AG04449 (cell line): Measurements from ENCODE around the gene AAK1.

ENCODE experiments used
- CTCF ChIA-PET: fragments of 350-600 bp; formaldehyde crosslinking; extraction: SDS; loops from one replicate; lab custom pipeline; 2021; ENCODE audit warnings: antibody characterized with exemption; lab: Yijun Ruan, JAX
- POLR2A ChIA-PET: fragments of 400-600, 350-600 bp; formaldehyde crosslinking; extraction: SDS; loops from one replicate; lab custom pipeline; 2020; ENCODE audit warnings: antibody characterized with exemption, inconsistent platforms; lab: Yijun Ruan, JAX
- DNase-seq: peaks from one replicate; pipeline ENCODE4 v3.0.0-alpha.2; 2010; ENCODE audit warnings: low read depth, low spot score
- H3K4me3 ChIP-seq: 2 replicates; pipeline ENCODE4 v1.5.1; 2011; ENCODE audit warnings: low read depth, mild to moderate bottlenecking, control low read depth, low read length
- TF ChIP-seq, protein P1 (sequence below): IDR thresholded peaks from one replicate; pipeline ENCODE4 v1.5.1; 2011; ENCODE audit warnings: mild to moderate bottlenecking, moderate library complexity, low read length, control low read depth, inconsistent platforms; ENCODE audit not compliant: insufficient read depth; ENCODE audit errors: missing control alignments

The AAK1 gene

DNA sequence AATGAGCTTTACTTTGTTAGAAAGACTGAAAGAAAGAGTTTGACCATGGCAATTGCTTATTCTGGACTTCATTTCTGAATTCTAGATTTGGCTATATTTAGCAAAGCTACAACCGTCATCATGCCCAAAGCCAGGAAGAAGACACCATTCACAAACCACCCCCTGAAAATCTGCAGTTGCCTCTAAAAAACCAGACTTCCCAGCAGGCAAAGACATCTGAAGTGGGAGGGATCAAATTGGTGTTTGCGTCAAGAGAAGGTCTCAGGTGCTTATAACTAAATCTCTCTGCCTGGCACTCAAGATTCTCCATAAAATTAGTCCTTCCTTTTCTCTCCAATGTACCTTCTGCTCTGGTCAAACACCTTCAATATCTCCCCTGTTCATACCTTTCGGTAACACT lies 5.6 kb downstream of the AAK1 start:
- CTCF ChIA-PET, result interaction anchor here (1.6 kb wide), 1 partner anchor 11 kb away, joined by 4 read pairs; no protein-coding TSS in a partner anchor
- H3K4me3 ChIP-seq, result no peak overlapping the region
- TF ChIP-seq, protein P1, sequence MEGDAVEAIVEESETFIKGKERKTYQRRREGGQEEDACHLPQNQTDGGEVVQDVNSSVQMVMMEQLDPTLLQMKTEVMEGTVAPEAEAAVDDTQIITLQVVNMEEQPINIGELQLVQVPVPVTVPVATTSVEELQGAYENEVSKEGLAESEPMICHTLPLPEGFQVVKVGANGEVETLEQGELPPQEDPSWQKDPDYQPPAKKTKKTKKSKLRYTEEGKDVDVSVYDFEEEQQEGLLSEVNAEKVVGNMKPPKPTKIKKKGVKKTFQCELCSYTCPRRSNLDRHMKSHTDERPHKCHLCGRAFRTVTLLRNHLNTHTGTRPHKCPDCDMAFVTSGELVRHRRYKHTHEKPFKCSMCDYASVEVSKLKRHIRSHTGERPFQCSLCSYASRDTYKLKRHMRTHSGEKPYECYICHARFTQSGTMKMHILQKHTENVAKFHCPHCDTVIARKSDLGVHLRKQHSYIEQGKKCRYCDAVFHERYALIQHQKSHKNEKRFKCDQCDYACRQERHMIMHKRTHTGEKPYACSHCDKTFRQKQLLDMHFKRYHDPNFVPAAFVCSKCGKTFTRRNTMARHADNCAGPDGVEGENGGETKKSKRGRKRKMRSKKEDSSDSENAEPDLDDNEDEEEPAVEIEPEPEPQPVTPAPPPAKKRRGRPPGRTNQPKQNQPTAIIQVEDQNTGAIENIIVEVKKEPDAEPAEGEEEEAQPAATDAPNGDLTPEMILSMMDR, result no peak
- DNase-seq, result no peak
- POLR2A ChIA-PET, result no interaction called here

DNA sequence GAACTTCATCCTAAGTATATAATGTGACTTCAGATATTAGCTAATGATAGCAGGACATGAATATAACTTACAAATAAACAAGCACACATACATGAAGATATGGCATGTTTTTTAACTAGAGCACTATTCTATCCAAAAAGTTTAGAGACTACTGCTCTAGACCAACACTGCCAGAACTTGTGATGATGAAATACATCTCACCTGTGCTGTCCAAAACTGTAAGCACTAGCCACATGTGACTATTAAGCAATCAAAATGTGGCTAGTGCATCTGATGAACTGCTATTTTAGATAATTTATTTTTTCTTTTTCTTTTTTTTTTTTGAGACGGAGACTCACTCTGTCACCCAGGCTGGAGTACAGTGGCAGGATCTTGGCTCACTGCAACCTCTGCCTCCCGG lies 7.1 kb downstream of the AAK1 start:
- TF ChIP-seq, protein P1, result no peak
- POLR2A ChIA-PET, result no interaction called here
- no peak overlapping the region for H3K4me3 ChIP-seq
- DNase-seq, result no peak
- CTCF ChIA-PET, result interaction anchor here (1.6 kb wide), 1 partner anchor 9 kb away, joined by 4 read pairs; no protein-coding TSS in a partner anchor

DNA sequence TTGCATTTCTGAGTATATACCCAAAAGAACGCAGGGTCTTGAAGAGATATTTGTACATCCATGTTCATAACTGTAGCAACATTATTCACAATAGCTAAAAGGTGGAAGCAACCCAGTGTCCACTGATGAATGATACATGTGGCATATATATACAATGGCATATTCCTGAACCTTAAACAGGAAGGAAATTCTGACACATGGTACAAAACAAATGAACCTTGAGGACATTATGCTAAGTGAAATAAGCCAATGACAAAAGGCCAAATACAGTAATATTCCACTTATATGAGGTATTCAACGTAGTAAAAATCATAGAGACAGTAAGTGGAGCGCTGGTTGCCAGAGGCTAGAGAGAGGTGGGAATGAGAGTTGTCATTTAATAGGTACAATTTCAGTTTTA lies 8.1 kb downstream of the AAK1 start:
- ChIA-PET POLR2A (no interaction called here), CTCF (interaction anchor here (1.1 to 1.4 kb wide), 2 partner anchors 22 to 70 kb away, joined by 3 to 4 read pairs; no protein-coding TSS in a partner anchor)
- no peak for DNase-seq
- TF ChIP-seq, protein P1, result no peak
- H3K4me3 ChIP-seq, result no peak overlapping the region

DNA sequence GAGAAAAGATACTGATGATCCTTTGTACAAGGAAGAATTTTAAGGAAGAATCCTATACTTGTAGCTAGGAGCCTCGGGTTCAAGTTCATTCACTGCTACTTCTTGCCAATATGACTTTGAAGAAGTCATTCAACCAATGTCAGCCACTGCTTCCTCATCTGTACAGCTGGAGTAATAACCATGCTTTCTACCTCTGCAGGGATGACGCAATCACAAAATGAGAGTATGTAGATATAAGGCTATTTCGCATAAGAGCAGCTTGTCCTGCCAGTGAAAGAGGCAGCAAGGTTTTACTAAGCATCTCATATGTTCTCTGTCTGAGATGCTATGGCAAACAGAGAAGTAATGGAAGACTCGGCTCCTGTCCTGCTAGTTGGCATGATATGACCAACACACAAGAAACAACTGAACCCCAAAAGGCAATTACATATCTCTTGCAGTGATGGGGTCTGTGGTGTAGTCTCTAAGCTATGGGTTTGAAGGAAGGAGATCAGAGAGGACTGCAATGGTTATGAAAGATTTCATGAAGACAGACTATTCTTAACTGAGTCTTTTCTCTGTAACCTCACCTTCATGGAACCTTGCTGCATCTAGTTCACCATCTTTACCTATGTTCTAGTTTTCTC lies 9.2 kb downstream of the AAK1 start:
- CTCF ChIA-PET, result interaction anchor here (1.4 kb wide), 1 partner anchor 21 kb away, joined by 3 read pairs; no protein-coding TSS in a partner anchor
- H3K4me3 ChIP-seq, result no peak overlapping the region
- DNase-seq, result no peak
- TF ChIP-seq, protein P1, result no peak
- POLR2A ChIA-PET, result no interaction called here

DNA sequence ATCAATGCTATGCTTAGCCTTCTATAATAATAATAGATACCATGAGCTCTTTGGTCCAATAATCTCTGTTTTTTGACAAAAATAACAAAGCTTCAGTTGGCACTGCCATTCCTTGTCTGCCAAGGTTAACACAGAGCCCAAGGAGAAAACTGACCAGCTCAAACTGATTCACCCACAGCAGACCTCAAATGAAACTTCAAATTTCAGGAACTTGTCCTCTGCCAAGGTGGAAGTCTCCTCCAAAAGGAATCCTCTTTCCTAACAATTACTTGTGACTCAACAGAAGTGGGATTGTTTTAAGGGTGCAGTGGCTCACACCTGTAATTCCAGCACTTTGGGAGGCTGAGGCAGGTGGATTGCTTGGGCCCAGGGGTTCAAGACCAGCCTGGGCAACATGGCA lies 12.1 kb downstream of the AAK1 start:
- CTCF ChIA-PET, result no interaction called here
- TF ChIP-seq, protein P1, result no peak
- no peak overlapping the region for H3K4me3 ChIP-seq
- POLR2A ChIA-PET, result no interaction called here
- DNase-seq, result no peak

DNA sequence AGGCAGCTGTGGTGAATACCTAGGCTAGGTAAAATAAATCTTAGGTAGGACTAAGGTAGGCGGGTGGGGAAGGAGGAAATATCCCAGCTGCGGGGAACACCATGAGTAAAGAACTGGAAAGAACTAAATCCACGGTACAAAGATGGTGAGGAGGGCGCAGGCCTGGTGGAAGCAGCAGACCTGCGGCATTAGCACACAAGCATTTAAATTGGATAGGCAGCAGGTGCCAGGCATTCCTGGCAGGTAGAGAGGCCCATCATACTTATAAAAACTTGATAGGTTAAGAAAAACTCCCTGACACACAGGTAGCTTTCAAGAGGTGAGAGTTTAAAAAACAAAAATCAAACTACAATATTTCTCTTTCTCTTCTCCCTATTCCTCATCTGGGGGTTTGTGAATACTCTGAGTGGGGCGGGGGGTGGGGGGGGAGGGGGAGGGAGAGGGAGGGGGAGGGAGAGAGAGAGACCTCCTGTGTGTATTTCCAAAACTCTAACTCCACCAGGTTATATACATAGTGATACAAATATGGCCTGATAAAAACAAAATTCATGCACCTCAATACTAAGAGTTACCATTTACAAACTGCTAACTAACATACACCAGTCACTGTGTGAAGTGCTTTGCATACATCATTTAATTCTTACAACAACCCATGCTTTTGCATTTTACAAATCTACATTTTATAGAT lies 13.5 kb downstream of the AAK1 start:
- ChIA-PET CTCF (no interaction called here), POLR2A (no interaction called here)
- TF ChIP-seq, protein P1, result no peak
- no peak for DNase-seq
- no peak overlapping the region for H3K4me3 ChIP-seq
